HepG2 (cell line): ENCODE data around the gene TRIM27. TPM values are rescaled to one million over a fixed set of nuclear protein-coding genes. Genes with fewer than 3 reads are reported as not detected.
A peak's percentile ranks its signal among the peaks of the same experiment; 100 is the strongest.

Source experiments
- AFF4 ChIP-seq: sonication (generic); formaldehyde crosslinking; IDR thresholded peaks from 2 replicates; pipeline ENCODE4 v1.4.0; 2020; ENCODE audit warnings: missing genetic modification reagents
- FOSL2 ChIP-seq: sonication (generic); formaldehyde crosslinking; IDR thresholded peaks from 2 replicates; pipeline ENCODE4 v1.4.0; 2020; ENCODE audit warnings: missing genetic modification reagents
- NR2F1 ChIP-seq, 2 experiments: fragments of 450-650 bp in 1 of 2; formaldehyde crosslinking in 1 of 2; IDR thresholded peaks; 2 replicates each; pipeline versions ENCODE4 v1.5.0 to v1.6.1; 2016 to 2020; ENCODE audit warnings: mild to moderate bottlenecking in 1 of 2, missing compliant biosample characterization in 1 of 2, missing genetic modification reagents in 1 of 2, moderate library complexity in 1 of 2
- SKI ChIP-seq: fragments of 450-650 bp; IDR thresholded peaks from one replicate; pipeline ENCODE4 v1.6.1; 2018; ENCODE audit warnings: mild to moderate bottlenecking; ENCODE audit not compliant: partially characterized antibody
- XBP1 ChIP-seq: sonication (generic); formaldehyde crosslinking; IDR thresholded peaks from 2 replicates; pipeline ENCODE4 v1.5.0; 2020; ENCODE audit warnings: missing genetic modification reagents
- ZBTB4 ChIP-seq: sonication (generic); formaldehyde crosslinking; IDR thresholded peaks from 2 replicates; pipeline ENCODE4 v1.4.0; 2020; ENCODE audit warnings: missing genetic modification reagents, mild to moderate bottlenecking, borderline replicate concordance
- polyA plus RNA-seq, 8 experiments: library from polyadenylated mRNA; depleted of rRNA in 3 of 8; stranded (reverse) in 7 of 8; unstranded in 1 of 8; fragments of >200 nt; fragmentation: Illumina TruSeq in 4 of 8; extraction: Trizol in 4 of 8; gene quantifications; 2 replicates each; pipeline versions ENCODE4 v1.2.1 to v1.2.3, GENCODE V29; 2011 to 2016; ENCODE audit warnings: low read depth in 4 of 8, missing spikeins in 1 of 8, mixed read lengths in 1 of 8; ENCODE audit not compliant: insufficient read depth in 1 of 8
- total RNA-seq, 5 experiments: library from RNA; depleted of rRNA; stranded (reverse); fragments of >200 nt; fragmentation: Illumina TruSeq; extraction: Trizol; gene quantifications; 2 replicates each; pipeline ENCODE4 v1.2.3, GENCODE V29; 2016; ENCODE audit warnings: low read depth in 1 of 5

Gene TRIM27
- total and polyA plus RNA-seq, 2 of the 13 experiments (the other 11 are each of a cell fraction or from before 2014, with no cell fraction given): 88.6 to 112 TPM

GRCh38 chr6:28863604-28864325 lies 60.0 kb downstream of the TRIM27 start (continued):
- peak; percentile 42; the same call in 1 of the 2 replicates for TF ChIP-seq ZBTB4 (CRISPR knock-in tag)
- TF ChIP-seq XBP1 (CRISPR knock-in tag): peak; percentile 83; the same call in 1 of the 2 replicates
- TF ChIP-seq SKI: no peak
- peak in 1 of 2 experiments; percentile 9; a peak in 1 of 4 replicates for TF ChIP-seq NR2F1 (CRISPR knock-in tag; IDR thresholded peaks at IDR 0.05)
- no peak for TF ChIP-seq AFF4 (CRISPR knock-in tag)
- TF ChIP-seq FOSL2: peak; percentile 38; the same call in 1 of the 2 replicates
